OCI-LY7 (cell line): ENCODE results near the gene ACOXL. TPM values are rescaled to one million over a fixed set of nuclear protein-coding genes. Genes with fewer than 3 reads are reported as not detected.

Experiments used
- BruUV-seq: library from RNA; stranded (reverse); fragments of 400-500 nt; replicated peaks from 2 replicates; lab custom pipeline; 2021; lab: Mats Ljungman, UMichigan
- CTCF ChIA-PET: fragments of 300-600 bp; sonication (Branson Sonifier 250); formaldehyde crosslinking; loops from one replicate; lab custom pipeline; 2022; ENCODE audit warnings: antibody characterized with exemption; ENCODE audit not compliant: unreplicated experiment; lab: Charles Lee
- POLR2A ChIA-PET: fragments of 300-600 bp; sonication (Branson Sonifier 250); formaldehyde crosslinking; loops from one replicate; lab custom pipeline; 2022; ENCODE audit warnings: antibody characterized with exemption; lab: Charles Lee
- DNase-seq: peaks from one replicate; pipeline ENCODE4 v3.0.0-alpha.2; 2015; ENCODE audit warnings: low spot score
- H2AFZ ChIP-seq: fragments of 200-600 bp; sonication (generic), shearing (Covaris generic); 2 replicates; pipeline ENCODE4 v1.6.1; 2014; ENCODE audit warnings: mild to moderate bottlenecking, antibody characterized with exemption, low read length, moderate library complexity
- H3K27ac ChIP-seq: fragments of 200-600 bp; sonication (generic); 2 replicates; pipeline ENCODE4 v1.5.1; 2014; ENCODE audit warnings: mixed run types, low read depth, mild to moderate bottlenecking, moderate library complexity, low read length, inconsistent platforms; ENCODE audit not compliant: poor library complexity, severe bottlenecking
- H3K36me3 ChIP-seq: fragments of 200-600 bp; sonication (generic); 2 replicates; pipeline ENCODE4 v1.6.1; 2014; ENCODE audit warnings: mild to moderate bottlenecking, antibody characterized with exemption, low read length, moderate library complexity, mixed read lengths; ENCODE audit not compliant: insufficient read depth
- H3K4me1 ChIP-seq: fragments of 200-600 bp; sonication (generic); 2 replicates; pipeline ENCODE4 v1.5.1; 2014; ENCODE audit warnings: mild to moderate bottlenecking, low read length; ENCODE audit not compliant: insufficient read depth, poor library complexity, severe bottlenecking
- H3K4me2 ChIP-seq: fragments of 200-600 bp; sonication (generic); 2 replicates; pipeline ENCODE4 v1.6.1; 2014; ENCODE audit warnings: mild to moderate bottlenecking, low read length
- H3K4me3 ChIP-seq: fragments of 200-600 bp; sonication (generic); 2 replicates; pipeline ENCODE4 v1.5.1; 2014; ENCODE audit warnings: mild to moderate bottlenecking, low read depth, low read length; ENCODE audit not compliant: poor library complexity, severe bottlenecking
- H3K79me2 ChIP-seq: fragments of 200-600 bp; sonication (generic); 2 replicates; pipeline ENCODE4 v1.6.1; 2016; ENCODE audit warnings: low read depth, mild to moderate bottlenecking, low read length, moderate library complexity, mixed read lengths; ENCODE audit not compliant: insufficient read depth
- H3K9me2 ChIP-seq: fragments of 200-600 bp; sonication (generic); 2 replicates; pipeline ENCODE4 v1.6.1; 2016; ENCODE audit warnings: mild to moderate bottlenecking, low read length, mixed read lengths; ENCODE audit not compliant: insufficient read depth
- H3K9me3 ChIP-seq: fragments of 200-600 bp; sonication (generic); 2 replicates; pipeline ENCODE4 v1.6.1; 2014; ENCODE audit warnings: mild to moderate bottlenecking, mixed run types, low read length, mixed read lengths
- H4K20me1 ChIP-seq: fragments of 200-600 bp; sonication (generic); 2 replicates; pipeline ENCODE4 v1.6.1; 2014; ENCODE audit warnings: mild to moderate bottlenecking, antibody characterized with exemption, low read length, moderate library complexity, mixed read lengths; ENCODE audit not compliant: insufficient read depth
- CTCF ChIP-seq: fragments of 200-600 bp; sonication (generic); conservative IDR thresholded peaks from 2 replicates; pipeline ENCODE4 v1.5.1; 2014; ENCODE audit warnings: mild to moderate bottlenecking, antibody characterized with exemption, low read length, moderate library complexity, mixed read lengths
- EZH2phosphoT487 ChIP-seq: fragments of 200-600 bp; sonication (generic); IDR thresholded peaks from 2 replicates; pipeline ENCODE4 v1.6.1; 2018; ENCODE audit warnings: low read depth, borderline replicate concordance, mild to moderate bottlenecking, mixed run types, antibody characterized with exemption, low read length, moderate library complexity, mixed read lengths
- intact Hi-C: fragments of 100-400 bp; cut with micrococcal nuclease; formaldehyde crosslinking; loops from one replicate; pipeline ENCODE4 v1.10.0; 2022; ENCODE audit not compliant: unreplicated experiment
- total RNA-seq, 2 experiments: library from RNA; depleted of rRNA in 1 of 2; stranded (reverse); fragments of >200 nt in 1 of 2; shearing (Covaris generic) in 1 of 2; gene quantifications; 2 replicates each; pipeline ENCODE4 v1.2.3, GENCODE V29; 2014 to 2022

Gene ACOXL
- total RNA-seq, 2 experiments from 2014 or later, result 1.4 TPM; not detected in 1

DNA sequence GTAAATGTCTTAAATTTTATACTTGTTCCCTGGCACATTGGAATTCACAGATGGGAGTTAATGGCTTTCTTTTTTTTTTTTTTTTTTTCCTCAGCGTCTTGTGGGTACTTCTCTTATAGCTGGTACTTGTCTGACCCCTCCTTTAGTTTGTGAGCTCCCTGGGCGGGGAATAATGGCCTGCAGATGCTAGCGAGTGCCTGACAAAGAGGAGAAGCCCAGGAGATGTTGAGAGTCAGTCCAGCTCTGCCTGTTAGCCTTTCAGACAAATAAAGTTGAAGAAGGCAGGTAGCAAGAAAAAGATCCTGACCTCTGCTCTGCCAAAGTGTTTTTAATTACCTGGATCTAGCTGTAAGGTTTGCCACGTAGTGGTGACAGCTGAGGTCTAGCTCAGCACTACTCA lies 395.0 kb downstream of the ACOXL start:
- CTCF ChIA-PET, result no interaction called here

DNA sequence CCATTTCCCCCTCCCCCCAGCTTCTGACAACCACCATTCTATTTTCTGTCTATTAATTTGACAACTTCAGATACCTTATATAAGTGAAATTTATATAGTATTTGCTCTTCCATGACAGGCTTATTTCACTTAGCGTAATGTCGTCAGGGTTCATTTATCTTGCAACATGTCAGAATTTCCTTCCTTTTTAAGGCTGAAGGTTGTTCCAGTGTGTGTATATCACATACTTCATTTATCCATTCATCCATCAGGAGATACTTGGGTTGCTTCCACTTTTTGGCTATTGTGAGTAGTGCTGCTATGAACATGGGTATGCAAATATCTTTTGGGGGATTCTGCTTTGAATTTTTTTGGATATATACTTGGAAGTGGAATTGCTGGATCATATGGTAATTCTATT lies 395.7 kb downstream of the ACOXL start:
- ChIA-PET CTCF (no interaction called here), POLR2A (interaction anchor here (0.7 kb wide), 1 partner anchor 330 kb away, joined by 3 read pairs; no protein-coding TSS in a partner anchor)
- BruUV-seq, result no TSS peak
- H3K4me1 ChIP-seq, result peaks cover 64% of the 10 kb centered on the region
- intact Hi-C loops, result loop anchor here (10.0 kb wide), 4 partner anchors 327 to 577 kb away; partner anchors contain the start of gene BUB1
- no peak overlapping the region for H2AFZ ChIP-seq
- TF ChIP-seq CTCF (no peak), EZH2phosphoT487 (no peak)
- peaks cover 52% of the 10 kb centered on the region for H4K20me1 ChIP-seq
- no peaks in the 10 kb centered on the region for H3K9me2 ChIP-seq
- no peak overlapping the region for H3K27ac ChIP-seq
- peaks cover 98% of the 10 kb centered on the region for H3K79me2 ChIP-seq
- H3K36me3 ChIP-seq, result peaks cover 98% of the 10 kb centered on the region
- H3K4me3 ChIP-seq, result no peak overlapping the region
- H3K9me3 ChIP-seq, result no peaks in the 10 kb centered on the region
- H3K4me2 ChIP-seq, result no peak overlapping the region
- no peak for DNase-seq

More for the DNA sequence above, 395.0 kb downstream of the ACOXL start:
- H3K9me2 ChIP-seq, result no peaks in the 10 kb centered on the region
- no peak overlapping the region for H3K27ac ChIP-seq
- H4K20me1 ChIP-seq, result peaks cover 46% of the 10 kb centered on the region
- DNase-seq, result no peak
- BruUV-seq, result TSS peak; percentile 9
- H3K9me3 ChIP-seq, result no peaks in the 10 kb centered on the region
- POLR2A ChIA-PET, result interaction anchor here (0.6 to 0.8 kb wide), 4 partner anchors 13 to 331 kb away, joined by 3 read pairs; no protein-coding TSS in a partner anchor
- peaks cover 96% of the 10 kb centered on the region for H3K36me3 ChIP-seq
- no peak overlapping the region for H3K4me2 ChIP-seq
- peaks cover 57% of the 10 kb centered on the region for H3K4me1 ChIP-seq
- intact Hi-C loops, result loop anchor here (10.0 kb wide), 4 partner anchors 327 to 577 kb away; partner anchors contain the start of gene BUB1
- TF ChIP-seq CTCF (no peak), EZH2phosphoT487 (no peak)
- H3K79me2 ChIP-seq, result peaks cover 96% of the 10 kb centered on the region
- no peak overlapping the region for H2AFZ ChIP-seq
- H3K4me3 ChIP-seq, result no peak overlapping the region

DNA sequence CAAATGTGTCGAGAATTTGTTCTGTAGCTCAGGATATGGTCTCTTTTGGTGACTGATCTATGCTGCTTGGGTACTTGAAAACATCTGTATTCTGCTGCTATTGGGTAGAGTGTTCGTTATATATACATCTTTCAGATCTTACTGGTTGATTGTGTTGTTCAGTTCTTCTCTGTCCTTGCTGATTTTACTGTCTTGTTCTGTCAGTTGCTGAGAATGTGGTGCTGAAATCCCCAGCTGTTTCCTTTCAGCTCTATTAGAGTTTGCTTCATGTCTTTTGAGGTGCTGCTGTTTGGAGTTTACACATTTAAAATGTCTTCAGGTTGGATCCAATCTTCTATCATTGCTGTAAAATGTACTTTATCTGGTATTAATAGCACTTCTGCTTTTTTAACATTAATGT lies 401.2 kb downstream of the ACOXL start:
- ChIA-PET CTCF (no interaction called here), POLR2A (interaction anchor here (1.8 to 3.2 kb wide), 2 partner anchors 13 to 24 kb away, joined by 6 to 15 read pairs; partner anchors contain the start of gene BCL2L11)
- H3K9me2 ChIP-seq, result no peaks in the 10 kb centered on the region
- peaks cover 55% of the 10 kb centered on the region for H3K4me1 ChIP-seq
- H3K79me2 ChIP-seq, result peaks cover 98% of the 10 kb centered on the region
- H4K20me1 ChIP-seq, result peaks cover 66% of the 10 kb centered on the region
- H3K36me3 ChIP-seq, result peaks cover 95% of the 10 kb centered on the region
- TF ChIP-seq EZH2phosphoT487 (no peak), CTCF (no peak)
- H3K27ac ChIP-seq, result peak overlapping the region; percentile 31
- H2AFZ ChIP-seq, result no peak overlapping the region
- no peaks in the 10 kb centered on the region for H3K9me3 ChIP-seq
- peak overlapping the region; percentile 43; the same call in 1 of the 2 replicates for H3K4me2 ChIP-seq
- BruUV-seq, result no TSS peak
- H3K4me3 ChIP-seq, result no peak overlapping the region
- intact Hi-C loops, result no loop called here
- DNase-seq, result no peak
